Small intestine (tissue), 7 donors: ENCODE measurements around the gene SLC25A48. TPM values are rescaled to one million over a fixed set of nuclear protein-coding genes. Genes with fewer than 3 reads are reported as not detected.
"Not testable (repeated sequence)": the region's sequence is repeated elsewhere in the genome, so short reads cannot be mapped to it uniquely, and the experiment has no call there.

Experiments
- DNase-seq, 2 donors: peaks; one replicate each; pipeline versions ENCODE4 v3.0.0 to v3.0.0-alpha.2; 2013
- FAIRE-seq: peaks from 2 replicates; lab custom pipeline; 2012; peaks lifted over from hg19 to GRCh38; lab: Jason Lieb, UNC
- H3K27ac ChIP-seq, 3 donors: one replicate each; pipeline ENCODE4 v1.5.1; 2013; ENCODE audit warnings: low read length in 2 of 3, mild to moderate bottlenecking in 2 of 3, control low read depth in 1 of 3, inconsistent platforms in 1 of 3, low read depth in 1 of 3, moderate library complexity in 1 of 3
- H3K27me3 ChIP-seq, 3 donors: one replicate each; pipeline ENCODE4 v1.6.1; 2013; ENCODE audit warnings: low read length in 3 of 3, inconsistent platforms in 1 of 3; ENCODE audit not compliant: control insufficient read depth in 3 of 3, insufficient read depth in 3 of 3
- H3K36me3 ChIP-seq, 3 donors: one replicate each; pipeline ENCODE4 v1.6.1; 2013; ENCODE audit warnings: low read length in 3 of 3, inconsistent platforms in 1 of 3, low read depth in 1 of 3, mild to moderate bottlenecking in 1 of 3, moderate library complexity in 1 of 3; ENCODE audit not compliant: control insufficient read depth in 3 of 3, insufficient read depth in 2 of 3
- H3K4me1 ChIP-seq, 3 donors: one replicate each; pipeline ENCODE4 v1.6.1; 2013; ENCODE audit warnings: low read length in 2 of 3, inconsistent platforms in 1 of 3, low read depth in 1 of 3, mild to moderate bottlenecking in 1 of 3, moderate library complexity in 1 of 3; ENCODE audit not compliant: control insufficient read depth in 3 of 3, insufficient read depth in 2 of 3
- H3K4me3 ChIP-seq, 3 donors: one replicate each; pipeline ENCODE4 v1.5.1; 2013; ENCODE audit warnings: low read length in 3 of 3, control low read depth in 1 of 3, inconsistent platforms in 1 of 3, low read depth in 1 of 3, mild to moderate bottlenecking in 1 of 3, moderate library complexity in 1 of 3
- H3K9me3 ChIP-seq, 2 donors: one replicate each; pipeline ENCODE4 v1.6.1; 2013; ENCODE audit warnings: low read depth in 1 of 2, low read length in 1 of 2; ENCODE audit not compliant: control insufficient read depth in 2 of 2, insufficient read depth in 1 of 2
- WGBS, 3 donors: extraction: QIAGEN DNeasy Blood & Tissue Kit; methylation state at CpG; one replicate each; pipeline ENCODE4 v1.1.7; 2013; 5-methylcytosine and 5-hydroxymethylcytosine counted together
- polyA plus RNA-seq, 4 donors: library from polyadenylated mRNA; stranded (reverse) in 3 of 4; unstranded in 1 of 4; fragments of 200-250 nt in 3 of 4; fragments of 120-200 nt in 1 of 4; gene quantifications; one replicate each; pipeline versions ENCODE4 v1.2.1 to v1.2.3, GENCODE V29; 2013
- donor health status: healthy with polysubstance abuse.
- donor health status: control.
- donor health status: control.
- donor health status: Bipolar disorder and iron deficiency.
- donor health status: healthy.

Gene SLC25A48
- polyA plus RNA-seq, 4 donors: 0.73 to 3.2 (median 1.6) TPM

DNA sequence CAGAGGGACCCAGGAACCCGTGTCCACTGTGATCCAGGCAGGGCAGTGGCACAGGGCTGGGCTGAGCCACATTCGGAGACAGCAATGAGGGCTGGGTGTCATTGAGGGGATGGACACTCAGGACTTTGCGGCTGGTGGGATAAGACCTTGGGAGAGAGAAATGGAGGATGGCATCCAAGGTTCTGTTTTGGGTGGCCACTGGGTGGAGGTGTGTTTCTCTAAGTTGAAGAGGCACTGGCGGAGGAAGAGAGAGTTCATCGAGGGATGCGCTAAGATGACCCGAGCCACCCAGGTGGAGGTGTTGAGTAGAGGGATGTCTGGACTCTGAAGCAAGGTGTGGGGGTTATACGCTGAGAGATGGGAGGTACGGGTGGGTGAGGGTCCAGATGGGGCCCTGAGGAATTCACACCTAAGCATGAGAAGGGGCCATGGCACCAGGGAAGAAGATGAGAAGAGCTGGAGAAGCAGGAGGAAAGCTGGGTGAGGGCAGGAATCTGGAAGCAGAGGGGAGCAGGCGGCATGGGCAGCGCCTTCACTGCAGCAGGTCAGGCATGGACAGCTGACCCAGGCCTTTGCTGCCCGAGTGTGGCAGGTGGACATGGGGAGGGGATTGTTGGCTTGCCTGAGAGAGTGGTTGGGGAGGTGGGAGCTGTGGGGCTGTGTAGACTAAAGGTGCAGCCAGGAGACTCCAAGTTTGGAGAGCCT is 2.5 kb upstream of the SLC25A48 start:
- H3K27ac ChIP-seq: no peak overlapping the region
- no peaks in the 10 kb centered on the region for H3K9me3 ChIP-seq
- H3K36me3 ChIP-seq: no peaks in the 10 kb centered on the region
- H3K4me1 ChIP-seq: peaks cover 0 to 4% (median 0%) of the 10 kb centered on the region in 3 donors
- 86 to 90% (median 87%) methylated on average over 12 of the region's 12 CpGs for WGBS, 3 donors
- H3K4me3 ChIP-seq: no peak overlapping the region
- DNase-seq (no peak), FAIRE-seq (no peak)
- peaks cover 0 to 60% (median 3%) of the 10 kb centered on the region in 3 donors for H3K27me3 ChIP-seq

DNA sequence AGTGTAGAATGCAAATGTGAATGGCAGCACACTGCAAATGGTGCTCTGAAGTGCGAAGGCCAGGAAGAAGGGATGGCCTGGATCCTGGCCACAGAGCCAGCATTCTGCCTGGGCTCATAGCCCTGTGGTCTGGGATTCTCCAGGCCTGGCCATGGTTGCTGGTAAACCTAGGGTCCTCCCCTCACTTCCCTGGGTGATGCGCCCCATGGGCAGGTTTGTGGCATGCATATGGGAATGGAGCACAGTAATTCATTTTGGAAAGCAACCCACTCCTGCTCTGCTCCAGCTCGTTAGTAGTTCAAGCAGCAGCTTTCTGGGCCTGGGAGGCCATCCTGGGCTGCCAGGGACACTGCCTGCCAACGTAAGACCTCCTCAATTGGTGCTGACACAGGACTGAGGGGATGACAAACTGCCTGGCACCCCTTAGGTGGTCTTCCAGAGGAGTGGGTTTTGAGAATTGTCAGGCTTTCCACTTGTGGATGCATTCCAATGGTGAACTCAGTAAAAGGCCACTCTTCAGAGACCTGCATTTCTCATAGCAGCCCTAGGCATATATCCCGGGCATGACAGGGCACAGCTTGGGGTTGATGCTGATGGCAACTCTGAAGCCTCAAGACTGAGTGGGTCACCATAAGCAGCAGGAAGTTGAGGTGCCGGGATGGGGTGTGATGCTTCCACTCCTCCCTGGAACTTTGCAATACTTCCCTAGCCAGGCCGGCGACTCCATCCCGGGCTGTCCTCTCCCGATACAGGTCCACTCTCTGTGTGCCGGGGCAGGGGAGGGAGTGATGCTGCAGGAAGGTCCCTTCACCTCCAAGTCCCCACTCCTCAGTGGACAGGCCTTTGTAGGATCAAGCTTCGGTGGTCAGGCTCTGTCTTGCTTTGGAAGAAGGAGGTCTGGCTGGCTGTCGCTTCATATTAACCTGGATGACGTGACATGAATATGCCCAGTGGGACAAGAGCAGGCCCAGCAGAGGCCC is 1.2 kb upstream of the SLC25A48 start:
- peaks cover 0 to 62% (median 3%) of the 10 kb centered on the region in 3 donors for H3K27me3 ChIP-seq
- peaks cover 0 to 4% (median 0%) of the 10 kb centered on the region in 3 donors for H3K4me1 ChIP-seq
- FAIRE-seq (no peak), DNase-seq (no peak)
- 89 to 91% (median 91%) methylated on average over 14 of the region's 14 CpGs for WGBS, 3 donors
- H3K36me3 ChIP-seq: no peaks in the 10 kb centered on the region
- H3K4me3 ChIP-seq: no peak overlapping the region
- no peak overlapping the region for H3K27ac ChIP-seq
- H3K9me3 ChIP-seq: peaks cover 0 to 3% of the 10 kb centered on the region in 2 donors

DNA sequence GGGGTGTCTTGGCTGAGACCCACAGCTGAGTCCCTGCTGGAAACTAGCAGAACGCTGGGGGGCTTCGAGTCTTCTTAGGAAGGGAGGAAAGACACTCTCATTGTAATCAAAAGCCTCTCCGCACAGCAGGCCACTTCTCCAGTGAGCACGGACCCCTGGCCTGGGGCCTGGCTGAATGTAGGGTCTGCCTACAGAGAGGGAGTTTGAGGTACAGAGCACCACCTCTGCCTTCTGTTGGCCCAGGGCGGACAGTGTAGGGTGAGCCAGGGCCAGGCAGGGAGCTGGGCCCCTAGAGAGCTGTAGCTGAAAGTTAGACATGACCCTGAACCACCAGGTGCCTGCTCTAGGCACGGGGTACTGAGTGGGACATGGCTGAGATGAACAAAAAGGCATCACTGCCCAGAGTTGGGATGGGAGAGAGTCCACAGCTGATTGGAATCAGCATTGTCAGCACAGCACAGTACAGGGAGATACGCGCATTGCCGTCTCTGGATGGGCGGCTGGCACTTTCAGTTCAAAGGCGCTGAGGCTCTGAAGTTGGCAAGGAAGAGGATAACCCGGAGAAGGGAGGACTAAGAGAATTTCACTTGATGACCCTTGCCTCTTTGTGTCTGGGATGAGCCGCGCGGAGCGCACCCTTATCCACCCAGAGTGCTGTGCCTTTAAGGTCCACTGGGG is 363 bp upstream of the SLC25A48 start:
- Histone ChIP-seq H3K9me3 (peaks cover 0 to 12% of the 10 kb centered on the region in 2 donors), H3K36me3 (no peaks in the 10 kb centered on the region), H3K27ac (no peak overlapping the region), H3K4me3 (peak overlapping the region in 2 of 3 donors; percentile 54 to 56), H3K27me3 (peaks cover 0 to 56% (median 3%) of the 10 kb centered on the region in 3 donors), H3K4me1 (peaks cover 0 to 4% (median 0%) of the 10 kb centered on the region in 3 donors)
- FAIRE-seq (no peak), DNase-seq (no peak)
- WGBS, 3 donors: 25 to 31% (median 31%) methylated on average over 16 of the region's 16 CpGs

GRCh38 chr5:135835766-135836165 is 1.3 kb downstream of the SLC25A48 start:
- no peak overlapping the region for H3K4me3 ChIP-seq
- 53 to 58% (median 53%) methylated on average over 7 of the region's 7 CpGs for WGBS, 3 donors
- no peak overlapping the region for H3K27ac ChIP-seq

DNA sequence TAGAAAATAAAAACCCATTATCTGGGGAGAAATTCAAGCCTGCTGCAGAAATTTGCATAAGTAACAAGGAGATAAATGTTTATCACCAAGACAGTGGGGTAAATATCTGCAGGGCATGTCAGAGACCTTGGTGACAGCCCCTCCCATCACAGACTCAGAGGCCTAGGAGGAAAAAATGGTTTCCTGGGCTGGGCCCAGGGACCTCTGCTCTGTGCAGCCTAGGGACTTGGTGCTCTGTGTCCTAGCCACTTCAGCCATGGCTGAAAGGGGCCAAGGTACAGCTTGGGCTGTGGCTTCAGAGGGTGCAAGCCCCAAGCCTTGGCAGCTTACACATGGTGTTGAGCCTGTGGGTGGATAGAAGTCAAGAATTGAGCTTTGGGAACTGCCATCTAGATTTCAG is 3.9 kb downstream of the SLC25A48 start:
- not testable (repeated sequence) for H3K4me3 ChIP-seq, H3K27ac ChIP-seq, FAIRE-seq, H3K36me3 ChIP-seq, H3K4me1 ChIP-seq
- peaks cover 0 to 17% of the 10 kb centered on the region in 2 donors for H3K9me3 ChIP-seq
- DNase-seq: peak in 1 of 2 donors; percentile 10
- H3K27me3 ChIP-seq: peaks cover 0 to 33% (median 3%) of the 10 kb centered on the region in 3 donors

More at GRCh38 chr5:135835766-135836165, 1.3 kb downstream of the SLC25A48 start:
- H3K36me3 ChIP-seq: no peaks in the 10 kb centered on the region
- FAIRE-seq (no peak), DNase-seq (no peak)
- H3K9me3 ChIP-seq: peaks cover 0 to 17% of the 10 kb centered on the region in 2 donors
- peaks cover 0 to 43% (median 3%) of the 10 kb centered on the region in 3 donors for H3K27me3 ChIP-seq
- H3K4me1 ChIP-seq: peaks cover 0 to 4% (median 0%) of the 10 kb centered on the region in 3 donors

DNA sequence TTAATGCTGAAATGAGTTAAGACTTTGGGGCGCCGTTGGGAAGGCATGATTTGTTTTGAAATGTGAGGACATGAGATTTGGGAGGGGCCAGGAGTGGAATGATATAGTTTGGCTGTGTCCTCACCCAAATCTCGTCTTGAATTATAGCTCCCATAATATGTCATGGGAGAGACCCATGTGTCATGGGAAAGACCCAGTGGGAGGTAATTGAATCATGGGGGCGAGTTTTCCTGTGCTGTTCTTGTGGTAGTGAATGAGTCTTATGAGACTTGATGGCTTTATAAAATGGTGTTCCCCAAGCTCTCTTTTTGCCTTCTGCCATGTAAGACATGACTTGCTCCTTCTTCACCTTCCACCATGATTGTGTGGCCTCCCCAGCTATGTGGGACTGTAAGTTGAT is 5.1 kb downstream of the SLC25A48 start:
- Histone ChIP-seq H3K36me3 (no peaks in the 10 kb centered on the region), H3K9me3 (peaks cover 0 to 17% of the 10 kb centered on the region in 2 donors), H3K27ac (peak overlapping the region in 1 of 3 donors; percentile 22), H3K27me3 (peaks cover 0 to 21% (median 0%) of the 10 kb centered on the region in 3 donors), H3K4me3 (no peak overlapping the region), H3K4me1 (peaks cover 0 to 4% (median 3%) of the 10 kb centered on the region in 3 donors)
- no peak for FAIRE-seq
- 22 to 61% (median 36%) methylated on average over 4 of the region's 4 CpGs for WGBS, 3 donors
- DNase-seq: peak; percentile 20 to 67

DNA sequence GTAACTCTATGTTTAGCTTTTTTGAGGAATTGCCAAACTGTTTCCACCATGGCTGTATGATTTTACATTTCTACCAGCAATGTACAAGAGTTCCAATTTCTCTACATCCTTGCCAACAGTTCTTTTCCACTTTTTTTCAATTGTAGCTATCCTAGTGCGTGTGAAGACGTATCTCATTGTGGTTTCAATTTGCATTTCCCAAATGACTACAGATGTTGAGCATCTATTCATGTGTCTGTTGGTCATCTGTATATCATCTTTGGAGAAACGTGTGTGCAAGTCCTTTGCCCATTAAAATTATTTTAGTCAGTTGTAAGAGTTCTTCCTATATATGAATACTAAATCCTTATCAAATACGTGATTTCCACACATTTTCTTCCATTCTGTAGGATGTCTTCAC is 6.5 kb downstream of the SLC25A48 start:
- Histone ChIP-seq H3K27ac (no peak overlapping the region), H3K27me3 (peaks cover 0 to 7% (median 0%) of the 10 kb centered on the region in 3 donors), H3K36me3 (no peaks in the 10 kb centered on the region), H3K4me1 (peaks cover 0 to 3% (median 0%) of the 10 kb centered on the region in 3 donors), H3K4me3 (no peak overlapping the region), H3K9me3 (peaks cover 0 to 17% of the 10 kb centered on the region in 2 donors)
- FAIRE-seq (no peak), DNase-seq (no peak)
- WGBS, 3 donors: 79 to 90% (median 82%) methylated on average over 4 of the region's 4 CpGs
